ENCODE data around the gene PRKG1. TPM values are rescaled to one million over a fixed set of nuclear protein-coding genes. Genes with fewer than 3 reads are reported as not detected.

Gene PRKG1
- total and polyA plus RNA-seq, 2 of the 4 experiments (the other 2 are of a cell fraction) = 3.5 to 18.3 TPM

- Histone ChIP-seq H4K8ac (ENCODE audit: low read depth in 2 of 2, low read length in 2 of 2) (no peak overlapping the region), H4K20me1 (ENCODE audit: insufficient read depth, low read length) (no peaks in the 10 kb centered on the region), H3K4me3 (ENCODE audit: insufficient read depth, low read depth, low read length) (no peak overlapping the region), H3K27ac (ENCODE audit: insufficient read depth, low read length) (no peak overlapping the region), H3K9ac (ENCODE audit: low read depth, low read length) (no peak overlapping the region), H3K14ac (replicated peaks; ENCODE audit: low read depth, low read length) (no peak overlapping the region), H3K9me3 (ENCODE audit: control insufficient read depth, insufficient read depth, low read length) (no peaks in the 10 kb centered on the region), H2BK15ac (ENCODE audit: low read depth, low read length) (no peak overlapping the region), H2BK120ac (ENCODE audit: low read depth, low read length) (no peak overlapping the region), H3K9me1 (ENCODE audit: insufficient read depth, low read length) (peaks cover 2% of the 10 kb centered on the region; the same call in 1 of the 2 replicates), H4K5ac (ENCODE audit: low read depth, low read length) (no peak overlapping the region), H4K91ac (ENCODE audit: insufficient read depth, low read depth, low read length) (no peak overlapping the region), H2BK20ac (ENCODE audit: low read depth, low read length) (no peak overlapping the region), H3K36me3 (ENCODE audit: control insufficient read depth, insufficient read depth, low read length) (no peaks in the 10 kb centered on the region), H2AFZ (replicated peaks; ENCODE audit: low read length, poor library complexity) (no peak overlapping the region), H2BK5ac (ENCODE audit: low read depth, low read length, poor library complexity, severe bottlenecking) (no peak overlapping the region), H3K27me3 (ENCODE audit: control insufficient read depth, insufficient read depth, low read length) (no peaks in the 10 kb centered on the region), H3K4ac (ENCODE audit: low read depth, low read length) (no peak overlapping the region), H3K79me1 (ENCODE audit: low read depth in 1 of 2, low read length in 2 of 2) (no peaks in the 10 kb centered on the region), H3K23ac (ENCODE audit: low read depth, low read length) (no peak overlapping the region), H3K56ac (ENCODE audit: extremely low read depth, insufficient read depth, low read length) (no peak overlapping the region), H3K18ac (ENCODE audit: low read depth, low read length) (no peak overlapping the region), H2AK5ac (ENCODE audit: low read depth, low read length) (no peak overlapping the region), H2AK9ac (replicated peaks; ENCODE audit: low read depth, low read length, poor library complexity) (no peak overlapping the region), H3K4me1 (ENCODE audit: control insufficient read depth, insufficient read depth, low read length) (no peaks in the 10 kb centered on the region), H3K4me2 (ENCODE audit: low read depth, low read length) (no peak overlapping the region)
- in situ Hi-C loops (cut with MboI; ENCODE audit: low sequenced_read_pairs) = no loop called here
- intact Hi-C loops (cut with micrococcal nuclease) = no loop called here
- no peak for ATAC-seq (ENCODE audit: low read depth)
- ChIA-PET CTCF (interaction anchor here (0.6 kb wide), 1 partner anchor 60 kb away, joined by 3 read pairs; no protein-coding TSS in a partner anchor), POLR2A (ENCODE audit: unreplicated experiment) (no interaction called here)
- DNase-seq = peak; percentile 3
- WGBS, 2 experiments (ENCODE audit: extremely low coverage in 2 of 2, insufficient read length in 1 of 2) = 95% methylated on average over 2 of the region's 3 CpGs; no CpG with 5 or more reads in 1 of the 2 experiments
- TF ChIP-seq RAD21 (IDR thresholded peaks at IDR 0.05; ENCODE audit: low read length) = no peak
- no peak for TF ChIP-seq FOS (IDR thresholded peaks at IDR 0.05; ENCODE audit: low read depth, low read length)
- no peak for TF ChIP-seq MAZ (IDR thresholded peaks at IDR 0.05; ENCODE audit: borderline replicate concordance, low read depth, low read length)
- TF ChIP-seq USF2 (IDR thresholded peaks at IDR 0.05; ENCODE audit: low read depth, low read length) = no peak
- no peak for TF ChIP-seq CEBPB (IDR thresholded peaks at IDR 0.05; ENCODE audit: low read depth, low read length)
- no peak for TF ChIP-seq MXI1 (IDR thresholded peaks at IDR 0.05; ENCODE audit: borderline replicate concordance, low read depth, low read length)
- no peak for TF ChIP-seq ELK1 (IDR thresholded peaks at IDR 0.05; ENCODE audit: borderline replicate concordance, low read depth, low read length)
- TF ChIP-seq SMC3 (IDR thresholded peaks at IDR 0.05; ENCODE audit: low read depth, low read length) = no peak
- no peak for TF ChIP-seq POLR2A (IDR thresholded peaks at IDR 0.05; ENCODE audit: low read depth, low read length)
- no peak for TF ChIP-seq CHD1 (IDR thresholded peaks at IDR 0.05; ENCODE audit: low read depth, low read length)
- no TSS peak for BruUV-seq (replicated peaks)
- dilution Hi-C loops (cut with HindIII; ENCODE audit: low sequenced_read_pairs, unreplicated experiment) = no loop called here
Observed at GRCh38 chr10:51663086-51663485, 588.8 kb downstream of the PRKG1 start.
